B cell (primary cell): Measurements from ENCODE around the gene ZNF775. TPM values are rescaled to one million over a fixed set of nuclear protein-coding genes. Genes with fewer than 3 reads are reported as not detected.

Experiments used
- ATAC-seq: fragments of 200-7000 bp; cut with Tn5 transposase; one replicate; pipeline ENCODE4 v1.10.0; 2021; ENCODE audit warnings: low read depth, mild to moderate bottlenecking, moderate number of reproducible peaks, moderate library complexity
- CTCF ChIA-PET: fragments of 350-600 bp; sonication (Branson Sonifier 250); formaldehyde crosslinking; loops from one replicate; lab custom pipeline; 2021; ENCODE audit warnings: antibody characterized with exemption, inconsistent platforms; lab: Charles Lee
- POLR2A ChIA-PET: fragments of 350-600 bp; sonication (Branson Sonifier 250); formaldehyde crosslinking; loops from one replicate; lab custom pipeline; 2021; ENCODE audit warnings: antibody characterized with exemption; lab: Charles Lee
- DNase-seq: peaks from one replicate; pipeline ENCODE4 v3.0.0; 2013
- H2AFZ ChIP-seq: 2 replicates; pipeline ENCODE4 v1.6.1; 2012; ENCODE audit warnings: mild to moderate bottlenecking, low read depth, low read length; ENCODE audit not compliant: insufficient read depth, poor library complexity, severe bottlenecking
- H3K27ac ChIP-seq, 2 donors: 1 replicate in 1 of 2; 2 replicates in 1 of 2; pipeline ENCODE4 v1.5.1; 2012 to 2013; ENCODE audit warnings: low read length in 2 of 2, mild to moderate bottlenecking in 2 of 2, moderate library complexity in 1 of 2
- H3K27me3 ChIP-seq, 4 experiments: fragments of 200-600 bp in 1 of 4; sonication (generic) in 1 of 4; replicated peaks in 1 of 4; 1 replicate in 2 of 4; 2 replicates in 2 of 4; pipeline versions ENCODE4 v1.6.1 to v1.7.0; 2013 to 2016; ENCODE audit warnings: low read length in 3 of 4, mild to moderate bottlenecking in 2 of 4, mixed read lengths in 1 of 4, moderate library complexity in 1 of 4; ENCODE audit not compliant: insufficient read depth in 4 of 4, control insufficient read depth in 3 of 4; ENCODE audit errors: control extremely low read depth in 1 of 4
- H3K36me3 ChIP-seq, 2 experiments: replicated peaks in 1 of 2; 1 replicate in 1 of 2; 2 replicates in 1 of 2; pipeline versions ENCODE4 v1.6.1 to v1.7.1; 2013; ENCODE audit warnings: low read length in 1 of 2; ENCODE audit not compliant: insufficient read depth in 2 of 2, control insufficient read depth in 1 of 2; ENCODE audit errors: control extremely low read depth in 1 of 2, extremely low read depth in 1 of 2
- H3K4me1 ChIP-seq, 2 donors: fragments of 200-600 bp in 1 of 2; sonication (generic) in 1 of 2; 1 replicate in 1 of 2; 2 replicates in 1 of 2; pipeline versions ENCODE4 v1.5.1 to v1.6.1; 2013 to 2017; ENCODE audit warnings: low read length in 2 of 2; ENCODE audit not compliant: control insufficient read depth in 2 of 2, insufficient read depth in 2 of 2
- H3K4me2 ChIP-seq: replicated peaks from 2 replicates; pipeline ENCODE3; 2012; ENCODE audit warnings: mild to moderate bottlenecking, low read depth, low read length; ENCODE audit not compliant: poor library complexity, severe bottlenecking
- H3K4me3 ChIP-seq, 5 experiments: fragments of 200-600 bp in 1 of 5; sonication (generic) in 1 of 5; 1 replicate in 3 of 5; 2 replicates in 2 of 5; pipeline versions ENCODE4 v1.5.1 to v1.7.0; 2011 to 2016; ENCODE audit warnings: low read length in 4 of 5, mild to moderate bottlenecking in 4 of 5, low read depth in 2 of 5, control low read depth in 1 of 5, moderate library complexity in 1 of 5; ENCODE audit not compliant: insufficient read depth in 1 of 5; ENCODE audit errors: control extremely low read depth in 1 of 5, extremely low read depth in 1 of 5
- H3K79me2 ChIP-seq: fragments of 200-600 bp; sonication (generic); one replicate; pipeline ENCODE4 v1.6.0; 2016; ENCODE audit warnings: low read length; ENCODE audit not compliant: control insufficient read depth, insufficient read depth
- H3K9ac ChIP-seq: fragments of 200-600 bp; sonication (generic); 2 replicates; pipeline ENCODE4 v1.6.1; 2017; ENCODE audit warnings: mild to moderate bottlenecking, low read length, moderate library complexity
- H3K9me3 ChIP-seq, 3 donors: one replicate each; pipeline versions ENCODE4 v1.6.1 to v1.7.1; 2013; ENCODE audit warnings: low read length in 2 of 3; ENCODE audit not compliant: control insufficient read depth in 2 of 3, insufficient read depth in 1 of 3; ENCODE audit errors: control extremely low read depth in 1 of 3
- H4K20me1 ChIP-seq: 2 replicates; pipeline ENCODE4 v1.6.0; 2012; ENCODE audit warnings: mild to moderate bottlenecking, low read length; ENCODE audit not compliant: insufficient read depth, control insufficient read depth, poor library complexity, severe bottlenecking
- H3K27ac Mint-ChIP-seq: one replicate; pipeline ENCODE4 v1.8.0; 2021; ENCODE audit warnings: mixed read lengths
- H3K27me3 Mint-ChIP-seq: one replicate; pipeline ENCODE4 v1.8.0; 2021; ENCODE audit warnings: mixed read lengths
- H3K4me1 Mint-ChIP-seq: one replicate; pipeline ENCODE4 v1.8.0; 2021; ENCODE audit warnings: mixed read lengths
- H3K4me3 Mint-ChIP-seq: one replicate; pipeline ENCODE4 v1.8.0; 2021; ENCODE audit warnings: mixed read lengths
- H3K9me3 Mint-ChIP-seq: one replicate; pipeline ENCODE4 v1.8.0; 2022; ENCODE audit warnings: mixed read lengths; ENCODE audit not compliant: insufficient read depth
- CTCF ChIP-seq: fragments of 200-600 bp; IDR thresholded peaks from one replicate; pipeline ENCODE4 v1.8.0; 2022; ENCODE audit warnings: antibody characterized with exemption, mild to moderate bottlenecking
- EZH2 ChIP-seq: IDR thresholded peaks from 2 replicates; pipeline ENCODE4 v1.6.1; 2012; ENCODE audit warnings: borderline replicate concordance, low read depth, mild to moderate bottlenecking, moderate library complexity, low read length; ENCODE audit not compliant: insufficient read depth, poor library complexity, severe bottlenecking
- WGBS: methylation state at CpG from one replicate; pipeline ENCODE4 v1.1.5; 2013; ENCODE audit warnings: missing lambda C conversion rate; ENCODE audit not compliant: insufficient coverage; 5-methylcytosine and 5-hydroxymethylcytosine counted together
- intact Hi-C: fragments of 100-400 bp; cut with micrococcal nuclease; formaldehyde crosslinking; loops from one replicate; pipeline ENCODE4 v1.10.0; 2022
- polyA plus RNA-seq: library from polyadenylated mRNA; depleted of rRNA; stranded (reverse); fragments of >200 nt; gene quantifications from 2 replicates; pipeline ENCODE4 v1.2.3, GENCODE V29; 2012
- total RNA-seq, 2 donors: library from RNA; stranded (reverse); fragments of 120-200 nt in 1 of 2; gene quantifications; 1 replicate in 1 of 2; 2 replicates in 1 of 2; pipeline versions ENCODE4 v1.2.3 to v1.2.4, GENCODE V29; 2013 to 2022

Gene ZNF775
- total and polyA plus RNA-seq, 2 donors (not counting 1 experiment from before 2014, with no cell fraction given) = 4.2 to 12.1 TPM

GRCh38 chr7:150330211-150330885 lies 48.8 kb upstream of the ZNF775 start:
- 97% methylated on average over 16 of the region's 19 CpGs for WGBS
- ATAC-seq (no peak), DNase-seq (no peak)
- Histone ChIP-seq H4K20me1 (no peaks in the 10 kb centered on the region), H3K27me3 (no peaks in the 10 kb centered on the region), H3K4me1 (no peaks in the 10 kb centered on the region), H3K4me3 (no peak overlapping the region), H3K27ac (no peak overlapping the region), H3K36me3 (peaks cover 0 to 34% of the 10 kb centered on the region in 2 experiments), H3K4me2 (no peak overlapping the region), H3K9ac (no peak overlapping the region), H3K9me3 (no peaks in the 10 kb centered on the region), H3K79me2 (no peaks in the 10 kb centered on the region), H2AFZ (no peak overlapping the region)
- ChIA-PET CTCF (interaction anchor here (1.0 kb wide), 1 partner anchor 11 kb away, joined by 3 read pairs; no protein-coding TSS in a partner anchor), POLR2A (no interaction called here)
- H3K27ac Mint-ChIP-seq = no peak overlapping the region
- H3K4me3 Mint-ChIP-seq = no peak overlapping the region
- no peaks in the 10 kb centered on the region for H3K27me3 Mint-ChIP-seq
- no peak for TF ChIP-seq CTCF
- TF ChIP-seq EZH2 = no peak
- no peaks in the 10 kb centered on the region for H3K9me3 Mint-ChIP-seq
- H3K4me1 Mint-ChIP-seq = peaks cover 3% of the 10 kb centered on the region
- intact Hi-C loops = no loop called here

GRCh38 chr7:150332852-150333635 lies 46.1 kb upstream of the ZNF775 start:
- Histone ChIP-seq H2AFZ (no peak overlapping the region), H3K27me3 (no peaks in the 10 kb centered on the region), H3K4me1 (no peaks in the 10 kb centered on the region), H3K9me3 (no peaks in the 10 kb centered on the region), H3K4me3 (no peak overlapping the region), H3K79me2 (no peaks in the 10 kb centered on the region), H3K27ac (no peak overlapping the region), H3K9ac (no peak overlapping the region), H3K4me2 (no peak overlapping the region), H3K36me3 (peaks cover 0 to 14% of the 10 kb centered on the region in 2 experiments), H4K20me1 (no peaks in the 10 kb centered on the region)
- ATAC-seq (no peak), DNase-seq (no peak)
- ChIA-PET CTCF (no interaction called here), POLR2A (no interaction called here)
- no peaks in the 10 kb centered on the region for H3K4me1 Mint-ChIP-seq
- no peak overlapping the region for H3K27ac Mint-ChIP-seq
- intact Hi-C loops = no loop called here
- TF ChIP-seq CTCF (no peak), EZH2 (no peak)
- no peaks in the 10 kb centered on the region for H3K27me3 Mint-ChIP-seq
- no peak overlapping the region for H3K4me3 Mint-ChIP-seq
- no peaks in the 10 kb centered on the region for H3K9me3 Mint-ChIP-seq
- 96% methylated on average over 18 of the region's 18 CpGs for WGBS
